Medulla oblongata (tissue), 1 donor: Measurements from ENCODE around the gene CSRP2.

Experiments used
- DNase-seq: peaks from one replicate; pipeline ENCODE4 v3.0.0-alpha.2; 2015; ENCODE audit errors: extremely low spot score

CSRP2 gene

DNA sequence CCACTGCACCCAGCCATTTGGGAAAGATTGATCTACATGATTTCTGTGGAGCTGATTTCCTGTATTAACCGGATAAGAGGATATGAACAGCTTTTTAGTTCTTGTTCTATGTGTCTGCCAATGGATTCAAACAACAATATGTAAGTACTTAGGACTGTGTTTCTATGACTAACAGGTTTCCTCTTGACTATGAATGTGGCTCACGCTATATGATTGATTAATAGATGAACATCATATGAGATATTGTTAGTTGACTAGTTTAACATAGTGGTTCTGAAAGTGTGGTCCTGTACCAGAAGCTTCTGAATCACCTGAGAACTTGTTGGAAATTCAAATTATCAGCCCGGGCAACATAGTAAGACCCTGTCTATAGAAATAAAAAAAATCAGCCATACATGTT lies 12.8 kb upstream of the CSRP2 start:
- no peak for DNase-seq

- DNase-seq: no peak
These were observed 11.6 kb upstream of the CSRP2 start for GRCh38 chr12:76890151-76891143.

GRCh38 chr12:76888775-76889174 lies 10.0 kb upstream of the CSRP2 start:
- no peak for DNase-seq

DNA sequence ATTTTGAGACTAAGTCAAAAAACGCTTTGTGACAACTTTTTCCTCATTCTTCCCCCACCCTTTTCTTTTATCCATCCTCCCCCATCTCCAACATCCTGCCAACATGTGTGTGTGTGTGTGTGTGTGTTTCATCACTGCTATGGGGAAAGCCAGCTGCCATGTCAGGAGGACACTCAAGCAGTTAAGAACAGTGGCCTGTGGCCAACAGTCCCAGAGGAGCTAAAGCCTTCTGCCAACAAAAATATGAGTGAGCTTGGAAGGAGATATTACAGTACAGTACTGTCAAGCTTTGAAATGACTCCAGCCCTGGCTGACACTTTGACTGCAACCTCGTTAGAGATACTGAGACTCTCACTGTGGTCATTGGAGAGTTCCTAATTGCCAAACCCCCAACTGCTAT lies 5.0 kb upstream of the CSRP2 start:
- DNase-seq: no peak

GRCh38 chr12:76883151-76883550 lies 4.3 kb upstream of the CSRP2 start:
- DNase-seq: no peak

DNA sequence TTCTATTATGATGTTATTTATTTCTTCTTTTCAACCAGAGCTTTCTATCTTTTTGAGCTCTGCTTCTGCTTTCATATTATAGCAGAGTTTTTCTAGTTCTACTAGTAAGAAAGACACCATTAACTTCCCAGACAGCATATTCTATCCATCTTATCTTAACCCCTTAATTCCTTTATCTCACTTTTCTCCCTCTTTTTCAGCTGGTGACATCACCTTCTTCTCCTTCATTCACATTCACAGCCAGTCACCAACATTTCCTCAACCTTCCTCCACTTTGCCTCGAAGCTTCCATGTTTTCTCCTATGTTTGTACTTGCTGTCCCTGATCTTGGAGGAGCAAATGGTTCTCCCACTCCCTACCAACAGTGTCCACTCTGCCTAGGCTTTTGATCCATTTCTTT lies 3.5 kb upstream of the CSRP2 start:
- no peak for DNase-seq

GRCh38 chr12:76881142-76881541 lies 2.3 kb upstream of the CSRP2 start:
- DNase-seq: no peak

- DNase-seq: no peak
These were observed 1.8 kb upstream of the CSRP2 start for GRCh38 chr12:76880519-76881023.

DNA sequence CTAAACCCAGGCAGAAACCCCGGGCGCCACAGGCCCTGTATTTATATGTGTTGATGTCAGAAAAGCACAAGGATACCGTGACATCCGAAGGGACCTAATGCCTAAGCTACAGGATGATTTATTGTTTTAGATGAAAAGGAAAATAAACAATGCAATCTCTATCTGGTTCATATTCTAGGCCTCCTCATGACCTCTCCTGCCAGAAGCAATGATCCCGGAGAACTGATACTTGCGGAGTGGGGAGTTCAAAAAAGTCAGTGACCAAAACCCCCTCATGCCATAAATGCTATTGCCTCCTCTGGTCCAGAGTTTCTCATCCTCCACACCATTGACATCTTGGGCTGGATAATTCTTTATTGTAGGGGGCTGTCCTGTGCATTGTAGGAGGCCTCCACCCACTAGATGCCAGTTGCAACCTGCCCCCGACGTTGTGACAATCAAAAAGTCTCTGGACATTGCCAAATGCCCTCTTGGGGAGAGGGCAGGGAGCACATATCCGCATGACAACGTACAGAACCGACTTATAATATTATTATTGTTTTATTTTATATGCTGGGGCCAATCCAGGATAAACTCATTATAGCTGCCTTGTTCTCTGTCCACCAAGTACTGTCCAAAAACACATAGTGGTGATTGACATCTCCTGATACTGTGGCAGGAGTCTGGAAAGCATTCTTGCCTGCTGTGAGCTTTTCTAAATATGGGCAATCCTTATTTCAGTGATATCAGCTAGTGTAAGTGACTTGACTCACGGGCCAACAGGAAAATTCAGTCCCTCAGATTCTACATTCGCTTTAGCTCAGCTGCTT lies 1.1 kb upstream of the CSRP2 start:
- DNase-seq: no peak

DNA sequence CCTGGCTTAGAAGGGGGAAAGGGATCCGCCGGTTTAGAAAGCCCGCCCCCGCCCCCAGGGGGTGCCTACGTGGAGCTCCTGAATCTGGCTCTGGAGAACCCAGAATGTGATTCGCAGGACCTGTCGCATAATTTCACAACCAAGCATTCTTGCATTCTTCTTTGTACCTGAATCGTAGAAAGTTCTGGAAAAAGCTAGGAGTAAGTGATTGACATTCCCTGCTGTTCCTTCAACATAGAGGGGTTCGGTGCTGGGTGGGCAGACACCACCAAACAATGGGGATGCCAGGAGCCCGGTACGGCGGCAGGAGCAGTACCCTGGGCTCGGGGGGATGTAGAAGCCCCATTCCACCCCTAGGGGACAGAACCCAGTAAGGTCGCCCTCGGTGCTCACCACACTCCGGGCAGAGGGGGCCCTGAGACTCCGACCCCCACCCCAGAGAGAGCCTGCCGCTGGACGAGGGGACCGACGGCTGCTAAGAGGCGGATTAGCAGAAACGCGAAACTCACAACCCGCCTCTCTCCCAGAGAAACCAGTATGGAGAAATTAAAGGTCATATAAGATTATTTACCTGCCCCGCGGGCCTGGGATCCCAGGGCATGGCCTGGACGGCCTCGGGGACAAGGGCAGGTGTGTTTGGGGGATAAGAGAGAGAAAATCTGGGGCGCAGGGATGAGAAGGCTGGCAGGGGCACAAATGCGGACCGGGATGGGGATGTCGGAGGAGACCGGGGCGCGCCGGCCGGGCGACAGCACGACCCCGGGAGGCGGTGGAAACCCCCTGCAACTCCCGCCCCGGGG lies 520 bp downstream of the CSRP2 start:
- DNase-seq: no peak

- no peak for DNase-seq
These were observed 2.1 kb downstream of the CSRP2 start for GRCh38 chr12:76876696-76877229.

GRCh38 chr12:76874491-76875190 lies 4.2 kb downstream of the CSRP2 start:
- no peak for DNase-seq

DNA sequence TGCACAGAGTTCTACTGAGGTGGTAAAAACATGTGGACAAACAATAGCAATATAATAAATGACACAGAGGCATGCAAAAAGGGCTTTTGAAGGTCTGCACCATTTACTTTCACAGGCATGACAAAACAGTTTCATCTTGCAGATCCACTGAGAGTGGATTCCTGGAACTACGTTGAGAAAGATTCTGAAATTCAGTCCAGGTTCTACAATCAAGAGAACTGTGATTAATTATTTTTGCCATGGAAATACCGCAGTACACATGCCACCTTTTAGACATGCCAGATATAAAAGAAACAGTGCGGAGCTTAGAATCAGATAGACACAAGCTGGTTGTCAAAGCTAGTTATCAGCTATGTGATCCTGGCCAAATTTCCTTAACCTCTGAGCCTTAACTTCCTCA lies 4.8 kb downstream of the CSRP2 start:
- no peak for DNase-seq

GRCh38 chr12:76872415-76872814 lies 6.4 kb downstream of the CSRP2 start:
- no peak for DNase-seq

- no peak for DNase-seq
These were observed 7.1 kb downstream of the CSRP2 start for GRCh38 chr12:76871742-76872141.

DNA sequence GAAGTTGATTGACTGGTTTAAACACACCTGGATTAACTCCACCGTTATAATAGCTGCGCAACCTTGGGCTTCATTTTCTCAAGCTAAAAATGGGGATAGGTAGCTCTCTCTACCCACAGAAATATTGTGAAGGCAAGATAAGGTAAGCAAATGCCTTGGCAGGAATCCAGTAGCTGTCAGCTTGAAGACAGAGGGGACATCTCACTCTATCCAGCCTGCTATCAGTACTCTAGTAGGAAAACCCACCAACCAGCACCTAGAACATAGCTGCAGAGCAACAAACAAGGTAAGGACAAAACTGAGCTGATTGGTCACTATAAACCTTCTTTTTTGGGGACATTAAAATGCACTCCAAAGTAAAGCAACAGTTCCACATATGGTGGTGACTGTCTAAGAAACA lies 7.7 kb downstream of the CSRP2 start:
- no peak for DNase-seq

DNA sequence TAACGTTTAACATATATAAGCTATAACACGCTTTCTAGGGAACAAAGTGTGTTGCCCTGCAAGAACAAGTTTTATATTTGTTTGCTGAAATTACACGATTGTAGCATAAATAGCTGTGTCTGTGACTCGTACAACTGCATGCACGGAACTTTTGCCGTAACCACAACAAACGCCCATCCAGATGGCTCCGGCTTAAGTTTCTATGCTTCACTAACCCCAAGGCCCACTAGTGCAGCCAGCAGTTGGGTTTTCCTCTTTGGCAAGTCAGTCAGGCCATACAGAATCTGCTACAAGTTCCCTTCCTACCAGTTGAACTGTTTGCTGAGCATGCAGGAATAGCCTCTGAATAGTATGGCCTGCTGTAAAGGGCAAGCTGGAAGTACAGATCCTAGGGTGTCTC lies 12.1 kb downstream of the CSRP2 start:
- DNase-seq: no peak

- DNase-seq: no peak
These were observed 12.7 kb downstream of the CSRP2 start for GRCh38 chr12:76866151-76866567.

DNA sequence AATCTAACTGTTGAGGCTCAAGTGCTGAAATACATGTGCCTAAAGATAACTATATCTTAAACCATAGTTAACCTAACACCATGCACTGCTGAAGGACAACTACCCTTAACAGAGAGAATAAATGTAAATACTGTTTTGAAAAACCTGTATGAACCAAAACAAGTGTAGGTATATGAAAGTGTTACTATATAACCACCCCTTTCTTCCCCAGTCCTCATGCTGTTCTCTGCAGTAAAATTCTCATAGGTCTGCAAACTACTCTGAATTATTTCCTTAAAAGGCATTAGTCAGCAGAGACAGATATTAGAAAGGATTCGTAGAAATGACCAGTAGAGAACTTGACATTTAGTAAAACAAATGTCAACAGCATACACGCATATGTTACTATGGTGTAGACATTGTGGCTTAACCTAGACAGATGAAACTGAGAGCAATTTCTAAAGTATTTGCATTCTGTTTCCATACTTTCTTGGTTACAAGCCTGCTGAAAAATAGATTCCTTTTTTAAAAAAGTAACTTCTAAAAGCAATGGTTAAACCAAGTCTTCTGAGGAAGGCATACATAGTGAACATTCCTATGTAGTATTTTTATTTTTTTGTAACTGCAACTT lies 13.9 kb downstream of the CSRP2 start:
- no peak for DNase-seq

DNA sequence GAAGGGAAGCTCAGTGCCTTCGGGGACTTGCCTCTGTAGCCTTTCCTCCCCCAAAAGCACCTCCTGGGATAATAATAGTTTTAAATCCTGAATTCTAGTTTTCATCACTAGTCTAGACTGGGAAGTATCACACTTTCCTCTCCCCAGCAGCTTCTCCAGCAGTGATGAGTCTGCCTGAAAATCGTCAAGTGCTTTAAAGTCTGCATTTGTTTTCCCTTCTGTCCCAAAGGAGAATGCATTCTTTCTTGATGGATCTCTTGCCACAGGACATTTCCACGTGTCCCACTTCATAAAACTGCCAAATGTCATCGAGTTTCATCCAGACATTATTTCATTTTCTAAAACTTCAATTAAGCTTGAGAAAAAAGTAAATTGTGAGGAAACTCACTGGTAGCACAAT lies 15.0 kb downstream of the CSRP2 start:
- DNase-seq: no peak
